ENCODE measurements around the gene GABRR2. TPM values are rescaled to one million over a fixed set of nuclear protein-coding genes. Genes with fewer than 3 reads are reported as not detected.

Gene GABRR2
- total and polyA plus RNA-seq, 2 of the 4 experiments (the other 2 are of a cell fraction): 0.26 TPM; not detected in 1

- no peak overlapping the region for H4K8ac ChIP-seq (ENCODE audit: low read depth in 2 of 2, low read length in 2 of 2)
- H4K20me1 ChIP-seq (ENCODE audit: insufficient read depth, low read length): no peaks in the 10 kb centered on the region
- TF ChIP-seq POLR2A (IDR thresholded peaks at IDR 0.05; ENCODE audit: low read depth, low read length): no peak
- TF ChIP-seq SMC3 (IDR thresholded peaks at IDR 0.05; ENCODE audit: low read depth, low read length): no peak
- TF ChIP-seq RFX5 (IDR thresholded peaks at IDR 0.05; ENCODE audit: low read depth, low read length): no peak
- no peak for TF ChIP-seq BHLHE40 (IDR thresholded peaks at IDR 0.05; ENCODE audit: low read depth, low read length)
- TF ChIP-seq RCOR1 (IDR thresholded peaks at IDR 0.05; ENCODE audit: insufficient replicate concordance, low read length): no peak
- no peak for TF ChIP-seq CEBPB (IDR thresholded peaks at IDR 0.05; ENCODE audit: low read depth, low read length)
- TF ChIP-seq CHD1 (IDR thresholded peaks at IDR 0.05; ENCODE audit: low read depth, low read length): no peak
- no peak for TF ChIP-seq CTCF (conservative IDR thresholded peaks at IDR 0.05; ENCODE audit: low read depth, low read length)
- TF ChIP-seq MAZ (IDR thresholded peaks at IDR 0.05; ENCODE audit: borderline replicate concordance, low read depth, low read length): no peak
- TF ChIP-seq FOS (IDR thresholded peaks at IDR 0.05; ENCODE audit: low read depth, low read length): no peak
- TF ChIP-seq USF2 (IDR thresholded peaks at IDR 0.05; ENCODE audit: low read depth, low read length): no peak
- no peak overlapping the region for H3K23ac ChIP-seq (ENCODE audit: low read depth, low read length)
- peaks cover 2% of the 10 kb centered on the region; the same call in 1 of the 2 replicates for H3K9me1 ChIP-seq (ENCODE audit: insufficient read depth, low read length)
- H3K4ac ChIP-seq (ENCODE audit: low read depth, low read length): no peak overlapping the region
- intact Hi-C loops (cut with micrococcal nuclease) (no loop called here), in situ Hi-C loops (cut with MboI; ENCODE audit: low sequenced_read_pairs) (no loop called here), dilution Hi-C loops (cut with HindIII; ENCODE audit: low sequenced_read_pairs, unreplicated experiment) (no loop called here)
- peaks cover 20% of the 10 kb centered on the region for H3K36me3 ChIP-seq (ENCODE audit: control insufficient read depth, insufficient read depth, low read length)
- H4K91ac ChIP-seq (ENCODE audit: insufficient read depth, low read depth, low read length): no peak overlapping the region
- peaks cover 4 to 8% of the 10 kb centered on the region in 2 experiments; a peak in 2 of 4 replicates for H3K79me1 ChIP-seq (ENCODE audit: low read depth in 1 of 2, low read length in 2 of 2)
- no peak overlapping the region for H2BK15ac ChIP-seq (ENCODE audit: low read depth, low read length)
- ATAC-seq (ENCODE audit: low read depth) (no peak), DNase-seq (no peak)
- H2BK120ac ChIP-seq (ENCODE audit: low read depth, low read length): no peak overlapping the region
- H3K27me3 ChIP-seq (ENCODE audit: control insufficient read depth, insufficient read depth, low read length): no peaks in the 10 kb centered on the region
- no peak overlapping the region for H2AK9ac ChIP-seq (replicated peaks; ENCODE audit: low read depth, low read length, poor library complexity)
- no peak overlapping the region for H4K5ac ChIP-seq (ENCODE audit: low read depth, low read length)
- no peak overlapping the region for H3K9ac ChIP-seq (ENCODE audit: low read depth, low read length)
- ChIA-PET CTCF (interaction anchor here (0.6 to 1.7 kb wide), 2 partner anchors 15 to 43 kb away, joined by 3 to 5 read pairs; no protein-coding TSS in a partner anchor), POLR2A (ENCODE audit: unreplicated experiment) (no interaction called here)
- H3K4me3 ChIP-seq (ENCODE audit: insufficient read depth, low read depth, low read length): no peak overlapping the region
- no peaks in the 10 kb centered on the region for H3K4me1 ChIP-seq (ENCODE audit: control insufficient read depth, insufficient read depth, low read length)
- no TSS peak for BruUV-seq (replicated peaks)
- H3K4me2 ChIP-seq (ENCODE audit: low read depth, low read length): no peak overlapping the region
- no peak overlapping the region for H2BK20ac ChIP-seq (ENCODE audit: low read depth, low read length)
- no peak overlapping the region for H2BK5ac ChIP-seq (ENCODE audit: low read depth, low read length, poor library complexity, severe bottlenecking)
- H3K27ac ChIP-seq (ENCODE audit: insufficient read depth, low read length): no peak overlapping the region
- H3K14ac ChIP-seq (replicated peaks; ENCODE audit: low read depth, low read length): no peak overlapping the region
- no peak overlapping the region for H3K18ac ChIP-seq (ENCODE audit: low read depth, low read length)
- no peak overlapping the region for H2AFZ ChIP-seq (replicated peaks; ENCODE audit: low read length, poor library complexity)
- WGBS, 2 experiments (ENCODE audit: extremely low coverage in 2 of 2, insufficient read length in 1 of 2): no CpG with 5 or more reads among the region's 1 CpG
- H3K56ac ChIP-seq (ENCODE audit: extremely low read depth, insufficient read depth, low read length): no peak overlapping the region
- no peaks in the 10 kb centered on the region for H3K9me3 ChIP-seq (ENCODE audit: control insufficient read depth, insufficient read depth, low read length)
- H2AK5ac ChIP-seq (ENCODE audit: low read depth, low read length): no peak overlapping the region
Observed at GRCh38 chr6:89328976-89329375, 13.9 kb upstream of the GABRR2 start.

All from IMR-90 (cell line).